GM12874 (cell line): ENCODE data around the gene SIAH2.

Source experiments
- CTCF ChIP-seq: IDR thresholded peaks from 2 replicates; pipeline ENCODE4 v1.5.1; 2011; ENCODE audit warnings: low read depth, mild to moderate bottlenecking, control low read depth, low read length, moderate library complexity; ENCODE audit not compliant: insufficient read depth

The SIAH2 gene

GRCh38 chr3:150784747-150785125 lies 21.8 kb upstream of the SIAH2 start:
- no peak for TF ChIP-seq CTCF

GRCh38 chr3:150783920-150784746 lies 21.2 kb upstream of the SIAH2 start:
- no peak for TF ChIP-seq CTCF

GRCh38 chr3:150783316-150783715 lies 20.3 kb upstream of the SIAH2 start:
- TF ChIP-seq CTCF: no peak

- TF ChIP-seq CTCF: no peak
Measured at GRCh38 chr3:150779402-150779858, 16.5 kb upstream of the SIAH2 start.

GRCh38 chr3:150778793-150779401 lies 15.9 kb upstream of the SIAH2 start:
- TF ChIP-seq CTCF: no peak

GRCh38 chr3:150775001-150775599 lies 12.1 kb upstream of the SIAH2 start:
- no peak for TF ChIP-seq CTCF

- TF ChIP-seq CTCF: no peak
Measured at GRCh38 chr3:150773616-150774192, 10.7 kb upstream of the SIAH2 start.
